GM20431 (cell line): ENCODE data around the gene SLC9A7.

Experiments
- in situ Hi-C: fragments of 300-500 bp; cut with MseI, MboI; formaldehyde crosslinking; loops from one replicate; pipeline ENCODE4 v1.15.0; 2020; ENCODE audit warnings: low sequenced_read_pairs; ENCODE audit not compliant: unreplicated experiment

Gene SLC9A7

GRCh38 chrX:46710425-46710824 is 48.5 kb downstream of the SLC9A7 start:
- in situ Hi-C loops, result no loop called here

DNA sequence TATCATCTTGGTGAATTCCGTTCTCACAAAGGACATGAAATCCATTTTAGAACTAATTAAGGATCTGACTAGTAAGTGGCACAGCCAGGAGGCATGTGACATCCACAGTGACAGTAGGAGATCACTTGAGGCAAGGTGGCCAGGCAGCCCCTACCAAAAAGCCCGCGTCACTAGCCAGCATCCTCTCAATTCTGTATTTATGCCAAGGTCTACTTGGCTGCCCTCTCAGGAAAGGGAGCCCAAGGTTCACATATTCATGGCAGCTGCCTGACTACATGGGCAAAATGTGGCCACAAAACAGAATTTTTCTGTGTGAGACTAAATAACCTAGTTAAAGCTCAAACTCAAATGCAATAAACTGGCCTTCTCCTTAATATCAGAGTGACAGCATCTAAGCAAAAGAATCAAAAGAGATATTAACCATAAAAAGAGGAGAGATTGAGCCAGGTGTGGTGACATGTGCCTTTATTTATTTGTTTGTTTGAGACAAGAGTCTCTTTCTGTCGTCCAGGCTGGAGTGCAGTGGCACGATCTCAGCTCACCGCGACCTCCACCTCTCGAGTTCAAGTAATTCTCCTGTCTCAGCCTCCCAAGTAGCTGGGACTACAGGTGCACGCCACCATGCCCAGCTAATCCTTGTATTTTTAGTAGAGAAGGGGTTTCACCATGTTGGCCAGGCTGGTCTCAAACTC is 51.5 kb downstream of the SLC9A7 start:
- in situ Hi-C loops, result no loop called here

DNA sequence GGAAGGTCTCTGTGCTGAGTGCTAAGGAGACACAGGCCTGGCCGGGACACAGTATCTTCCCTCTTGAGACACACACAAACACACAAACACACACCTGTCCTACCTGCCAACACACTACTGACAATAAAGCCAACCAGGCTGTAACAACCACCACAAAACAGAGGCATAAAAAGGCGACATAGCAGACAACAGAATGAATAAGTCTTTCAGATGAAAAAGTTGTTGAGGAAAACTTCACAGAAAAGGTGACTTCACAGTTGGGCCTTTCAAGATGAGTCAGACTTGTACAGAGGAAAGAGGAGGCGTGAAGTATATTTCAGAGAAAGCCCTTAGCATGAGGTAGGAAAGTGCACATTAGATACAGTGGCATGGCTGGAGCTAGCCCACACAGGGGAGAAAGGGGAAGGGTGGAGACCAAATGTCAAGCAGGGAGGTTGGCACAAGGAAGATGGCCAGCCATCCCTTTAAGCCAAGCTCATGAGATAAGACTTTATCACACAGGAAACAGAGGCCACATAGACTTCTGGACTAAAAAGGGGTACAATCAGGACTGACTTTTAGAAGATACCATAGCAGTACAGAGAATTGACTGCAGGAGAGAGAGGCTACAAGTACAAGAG is 54.0 kb downstream of the SLC9A7 start:
- in situ Hi-C loops, result no loop called here

- in situ Hi-C loops, result no loop called here
These were observed 54.9 kb downstream of the SLC9A7 start for GRCh38 chrX:46703980-46704379.

DNA sequence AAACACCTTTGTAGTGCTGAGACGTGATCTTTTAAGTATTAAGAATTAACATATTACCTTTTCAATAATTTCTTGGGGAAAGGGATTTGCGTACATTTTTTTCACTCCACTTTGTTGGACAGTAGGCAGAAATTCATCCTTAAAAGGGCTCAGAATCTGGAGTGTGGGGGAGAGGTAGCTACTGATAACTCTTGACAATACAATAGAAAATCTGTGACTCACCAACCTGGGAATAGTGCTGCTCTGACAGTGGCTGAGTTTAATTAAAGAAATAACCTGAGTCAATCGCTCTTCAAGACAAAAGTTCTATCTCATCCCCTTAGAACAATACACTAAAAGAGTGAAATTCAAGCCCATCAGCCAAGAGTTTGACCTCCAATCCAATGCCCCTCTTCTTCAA is 60.2 kb downstream of the SLC9A7 start:
- in situ Hi-C loops, result no loop called here

DNA sequence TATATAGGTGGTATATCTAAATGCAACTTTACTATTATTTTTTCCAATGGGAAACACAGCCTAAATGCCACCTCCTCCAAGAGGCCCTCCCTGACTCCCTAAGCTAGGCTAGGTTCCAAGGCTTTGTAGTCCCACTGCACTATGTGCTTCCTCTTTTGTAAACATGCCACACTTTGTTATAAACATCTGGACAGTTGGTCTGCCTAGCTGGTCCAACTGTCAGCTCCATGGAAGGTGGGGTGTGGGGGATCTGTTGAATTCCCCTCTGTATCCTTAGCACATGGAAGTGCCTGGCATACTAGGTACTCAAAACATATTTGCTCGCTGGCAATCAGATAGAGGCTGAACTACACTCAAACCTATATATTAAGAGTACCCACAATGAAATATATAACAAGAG is 63.4 kb downstream of the SLC9A7 start:
- in situ Hi-C loops, result no loop called here

DNA sequence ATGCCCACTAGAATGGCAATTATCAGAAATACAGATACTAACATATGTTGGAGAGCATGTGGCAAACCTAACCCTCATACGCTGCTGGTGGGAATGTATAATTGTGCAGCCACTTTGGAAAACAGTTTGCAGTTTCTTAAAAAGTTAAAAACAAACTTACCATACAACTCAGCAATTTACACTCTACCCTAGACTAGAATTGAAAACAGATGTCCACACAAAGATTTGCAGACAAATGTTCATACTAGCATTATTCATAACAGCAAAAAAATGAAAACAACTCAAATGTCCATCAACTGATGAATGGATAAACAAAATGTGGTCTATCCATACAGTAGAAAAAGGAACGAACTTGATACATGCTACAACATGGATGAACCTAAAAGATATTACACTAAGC is 64.4 kb downstream of the SLC9A7 start:
- in situ Hi-C loops, result no loop called here

DNA sequence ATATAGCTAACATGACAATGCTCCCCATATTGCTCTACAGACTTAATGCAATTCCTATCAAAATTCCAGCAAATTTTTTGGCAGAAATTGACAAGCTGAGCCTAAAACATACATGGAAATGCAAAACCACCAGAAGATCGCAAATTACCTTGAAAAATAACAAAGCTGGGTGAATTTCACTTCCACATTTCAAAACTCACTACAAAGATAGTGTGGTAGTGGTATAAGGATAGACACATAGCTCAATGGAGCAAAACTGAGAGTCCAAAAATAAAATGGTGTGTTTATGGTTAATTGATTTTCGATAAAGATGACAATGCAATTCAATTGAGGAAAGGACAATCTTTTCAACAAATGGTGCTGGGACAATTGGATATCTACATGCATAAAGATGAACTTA is 65.8 kb downstream of the SLC9A7 start:
- in situ Hi-C loops, result no loop called here

DNA sequence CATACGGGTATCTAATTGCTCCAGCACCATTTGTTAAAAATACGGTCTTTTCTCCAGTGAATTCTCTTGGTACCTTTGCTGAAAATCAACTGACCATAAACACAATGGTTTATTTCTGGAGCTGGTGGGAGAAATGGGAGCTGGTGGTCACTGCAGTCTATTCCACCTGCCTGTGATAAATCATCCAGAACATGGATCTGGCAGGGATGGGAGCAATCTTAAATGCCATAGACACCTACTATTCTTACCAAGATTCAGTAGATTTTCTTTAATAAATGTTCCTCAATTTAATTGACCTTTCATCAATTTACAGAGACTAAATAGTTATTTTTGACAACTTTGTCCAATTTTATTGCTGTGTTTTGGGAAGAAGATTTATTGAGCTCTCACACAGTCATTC is 68.1 kb downstream of the SLC9A7 start:
- in situ Hi-C loops, result no loop called here

DNA sequence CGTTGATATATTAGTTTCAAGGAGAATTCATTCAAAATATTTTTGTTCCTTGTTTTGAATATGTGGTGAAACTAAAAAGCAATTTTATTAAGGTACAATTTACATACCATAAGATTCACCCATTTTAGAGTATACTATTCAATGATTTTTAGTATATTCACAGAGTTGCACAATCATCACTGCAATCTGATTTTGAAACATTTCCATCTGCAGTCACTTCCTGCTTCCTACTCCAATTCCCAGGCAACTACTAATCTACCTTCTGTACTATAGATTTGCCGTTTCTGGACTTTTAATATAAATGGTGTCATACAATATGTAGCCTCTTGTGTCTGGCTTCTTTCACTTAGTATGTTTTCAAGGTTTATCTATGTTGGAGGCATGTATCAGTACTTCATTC is 71.3 kb downstream of the SLC9A7 start:
- in situ Hi-C loops, result no loop called here

GRCh38 chrX:46686003-46686645 is 72.8 kb downstream of the SLC9A7 start:
- in situ Hi-C loops, result no loop called here

GRCh38 chrX:46683048-46683447 is 75.9 kb downstream of the SLC9A7 start:
- in situ Hi-C loops, result no loop called here

DNA sequence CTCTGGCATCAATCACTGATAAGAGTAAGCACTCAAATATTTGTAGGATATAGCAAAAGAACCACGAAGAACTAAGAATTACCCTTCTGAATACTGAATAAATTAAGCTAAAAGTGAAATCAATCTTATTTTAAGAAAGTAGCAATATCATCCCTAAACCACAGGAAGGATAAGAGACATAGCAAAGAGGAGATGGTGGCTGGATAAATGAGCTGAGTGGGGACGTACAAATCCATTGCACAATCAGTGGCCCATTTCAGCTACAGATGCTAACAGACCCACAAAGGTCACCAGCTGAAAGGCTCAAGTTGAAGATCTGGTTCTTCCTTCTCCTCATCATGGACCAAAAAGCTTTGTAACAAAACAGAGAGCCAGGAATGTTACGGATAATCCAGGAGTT is 77.1 kb downstream of the SLC9A7 start:
- in situ Hi-C loops, result no loop called here

- in situ Hi-C loops, result no loop called here
These were observed 80.7 kb downstream of the SLC9A7 start for GRCh38 chrX:46678232-46678631.

DNA sequence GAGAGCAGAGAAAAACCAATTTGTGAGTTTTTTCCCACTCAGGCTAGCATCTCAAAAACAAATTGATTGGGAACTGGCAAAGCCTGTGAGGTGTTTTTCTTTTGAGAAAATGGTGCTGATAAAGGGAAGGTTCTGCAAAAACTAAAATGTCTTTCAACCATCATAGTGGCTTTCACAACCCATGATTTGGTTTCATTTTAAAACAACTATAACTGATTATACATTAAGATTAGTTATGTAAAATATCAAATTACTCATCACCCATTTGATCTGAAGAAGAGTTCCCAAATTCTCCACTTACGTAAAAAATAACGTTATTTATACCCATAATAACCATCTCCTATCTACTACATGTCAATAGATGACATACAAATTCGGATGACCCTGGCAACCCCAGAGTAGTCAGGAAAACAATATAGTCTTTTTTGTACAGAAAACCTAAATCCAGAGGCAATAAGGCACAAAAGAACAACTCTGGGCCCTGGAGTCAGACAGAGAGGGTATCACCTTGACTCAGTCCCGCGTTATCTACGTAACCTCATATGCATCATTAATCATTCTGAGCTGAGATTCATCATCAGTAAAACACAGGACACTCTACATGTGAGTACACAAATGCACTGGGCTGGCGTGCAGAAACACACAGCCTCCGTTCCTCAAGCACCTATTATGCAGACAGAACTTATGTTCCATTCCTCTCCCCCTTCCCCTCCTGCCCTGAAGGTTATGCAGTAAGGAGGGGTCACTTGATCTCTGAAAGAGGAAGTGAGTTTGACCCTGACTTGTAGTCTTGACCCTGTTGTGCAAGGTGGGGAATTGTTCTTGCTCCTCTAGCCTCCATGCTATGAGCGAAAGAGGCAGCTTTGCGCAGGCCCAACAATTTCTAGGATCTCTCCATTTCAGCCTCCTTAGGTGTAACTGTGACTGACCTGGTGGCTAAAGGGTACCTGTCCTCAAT is 82.2 kb downstream of the SLC9A7 start:
- in situ Hi-C loops, result no loop called here

GRCh38 chrX:46673620-46674359 is 85.1 kb downstream of the SLC9A7 start:
- in situ Hi-C loops, result no loop called here

- in situ Hi-C loops, result no loop called here
These were observed 88.6 kb downstream of the SLC9A7 start for GRCh38 chrX:46670316-46670715.

DNA sequence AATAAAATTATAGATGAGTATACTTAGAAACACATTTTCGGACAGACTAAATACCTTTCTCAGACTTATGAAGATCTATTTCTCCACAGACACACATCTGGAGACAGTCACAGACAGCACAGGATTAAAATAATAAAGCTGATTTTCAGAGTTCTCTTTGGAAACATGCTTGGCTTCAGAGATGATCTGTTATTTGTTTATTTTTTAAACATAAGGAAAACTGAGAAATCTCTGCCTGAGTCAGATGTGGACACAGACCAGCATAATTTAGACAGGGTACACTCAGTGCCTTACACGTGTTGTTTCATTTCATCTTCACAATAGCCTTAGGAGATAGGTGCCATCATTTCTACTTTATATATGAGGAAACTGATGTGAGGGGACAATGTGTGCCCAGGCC is 92.1 kb downstream of the SLC9A7 start:
- in situ Hi-C loops, result no loop called here

DNA sequence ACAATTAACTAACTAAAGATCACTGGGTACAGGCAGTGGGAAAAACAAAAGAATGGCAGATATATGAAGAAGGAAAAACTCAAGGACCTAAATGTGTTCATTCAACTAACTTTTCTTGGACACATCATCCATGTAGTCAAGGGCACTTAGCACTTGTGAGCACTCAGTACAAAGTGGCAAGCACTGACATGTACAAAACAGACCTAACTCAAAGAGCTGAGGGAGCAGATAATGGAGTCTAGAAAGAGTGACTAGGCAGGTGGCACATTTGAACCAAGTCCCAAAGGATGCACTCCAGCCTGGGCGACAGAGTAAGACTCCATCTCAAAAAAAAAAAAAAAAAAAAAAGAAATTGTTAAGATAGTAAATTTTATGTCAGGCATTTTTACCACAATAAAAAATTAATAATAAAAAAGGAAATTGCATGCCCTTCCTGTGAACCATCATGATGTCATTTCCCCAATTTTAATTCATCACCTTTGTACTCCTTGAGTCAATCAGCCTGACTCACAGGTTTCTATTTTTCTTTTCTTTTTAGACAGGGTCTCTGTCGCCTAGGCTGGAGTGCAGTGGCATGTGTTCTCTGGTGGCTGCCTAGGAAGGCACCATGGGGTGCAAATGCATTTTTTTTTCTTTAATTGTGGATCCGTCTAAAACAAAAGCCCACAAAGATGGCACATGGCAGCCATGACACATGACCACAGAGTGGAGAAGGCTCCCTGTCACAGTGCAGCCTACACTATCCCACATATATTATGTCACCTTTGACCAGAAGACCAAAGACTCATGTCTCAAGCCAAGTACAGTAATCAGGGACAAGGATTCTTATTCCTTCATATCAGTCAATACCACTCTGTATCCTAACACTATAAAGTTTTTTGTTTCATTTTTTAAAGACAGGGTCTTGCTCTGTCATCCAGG is 93.4 kb downstream of the SLC9A7 start:
- in situ Hi-C loops, result no loop called here
